Skeletal muscle satellite cell (primary cell): ENCODE results near the gene HHAT.
"Not testable (repeated sequence)": the region's sequence is repeated elsewhere in the genome, so short reads cannot be mapped to it uniquely, and the experiment has no call there.

ENCODE experiments used
- H3K27me3 ChIP-seq: 2 replicates; pipeline ENCODE4 v1.7.0; 2013; ENCODE audit warnings: low read length; ENCODE audit not compliant: control insufficient read depth, insufficient read depth
- H3K36me3 ChIP-seq: 2 replicates; pipeline ENCODE4 v1.7.0; 2013; ENCODE audit warnings: mild to moderate bottlenecking, control low read depth, low read length; ENCODE audit not compliant: insufficient read depth
- H3K4me1 ChIP-seq: 2 replicates; pipeline ENCODE4 v1.7.0; 2013; ENCODE audit warnings: low read length; ENCODE audit not compliant: control insufficient read depth, insufficient read depth
- H3K4me2 ChIP-seq: 2 replicates; pipeline ENCODE4 v1.7.0; 2013; ENCODE audit warnings: mild to moderate bottlenecking, low read length
- H3K4me3 ChIP-seq: 2 replicates; pipeline ENCODE4 v1.7.0; 2013; ENCODE audit warnings: low read length
- H3K9ac ChIP-seq: 2 replicates; pipeline ENCODE4 v1.7.0; 2013; ENCODE audit warnings: mild to moderate bottlenecking, low read depth, low read length, moderate library complexity
- H3K9me3 ChIP-seq: replicated peaks from 2 replicates; pipeline ENCODE4 v1.7.0; 2013; ENCODE audit warnings: mild to moderate bottlenecking, control low read depth, low read length

The HHAT gene

GRCh38 chr1:210400043-210400840 lies 71.5 kb downstream of the HHAT start:
- H3K9ac ChIP-seq = no peak overlapping the region
- peaks cover 16% of the 10 kb centered on the region for H3K4me1 ChIP-seq
- no peaks in the 10 kb centered on the region for H3K36me3 ChIP-seq
- H3K4me2 ChIP-seq = no peak overlapping the region
- H3K4me3 ChIP-seq = no peak overlapping the region
- H3K27me3 ChIP-seq = no peaks in the 10 kb centered on the region
- no peaks in the 10 kb centered on the region for H3K9me3 ChIP-seq

DNA sequence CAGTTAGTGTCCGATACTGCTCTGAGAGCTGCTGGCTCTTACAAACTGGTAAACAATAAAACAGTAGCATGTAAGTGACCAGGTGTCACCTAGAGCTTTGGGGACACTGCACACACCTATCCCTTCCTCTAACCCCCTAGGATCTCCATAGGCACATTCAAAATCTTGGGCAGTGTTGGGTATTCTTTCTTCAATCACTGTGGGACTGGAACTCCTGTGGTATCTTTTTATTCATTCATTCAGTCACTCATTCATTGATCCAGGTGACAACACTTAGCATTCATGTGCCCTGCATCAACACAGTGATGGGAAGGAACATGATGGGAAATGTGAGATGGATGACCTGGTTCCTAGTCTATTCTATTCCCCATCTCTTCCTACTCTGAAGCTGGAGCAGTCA lies 73.9 kb downstream of the HHAT start:
- no peak overlapping the region for H3K9ac ChIP-seq
- H3K4me3 ChIP-seq = no peak overlapping the region
- no peaks in the 10 kb centered on the region for H3K36me3 ChIP-seq
- H3K27me3 ChIP-seq = no peaks in the 10 kb centered on the region
- H3K9me3 ChIP-seq = no peaks in the 10 kb centered on the region
- peaks cover 5% of the 10 kb centered on the region for H3K4me1 ChIP-seq
- no peak overlapping the region for H3K4me2 ChIP-seq

- Histone ChIP-seq H3K4me2 (no peak overlapping the region), H3K9ac (no peak overlapping the region), H3K4me1 (peaks cover 3% of the 10 kb centered on the region), H3K27me3 (no peaks in the 10 kb centered on the region), H3K9me3 (no peaks in the 10 kb centered on the region), H3K4me3 (no peak overlapping the region), H3K36me3 (no peaks in the 10 kb centered on the region)
These were observed 76.6 kb downstream of the HHAT start for GRCh38 chr1:210405316-210405715.

DNA sequence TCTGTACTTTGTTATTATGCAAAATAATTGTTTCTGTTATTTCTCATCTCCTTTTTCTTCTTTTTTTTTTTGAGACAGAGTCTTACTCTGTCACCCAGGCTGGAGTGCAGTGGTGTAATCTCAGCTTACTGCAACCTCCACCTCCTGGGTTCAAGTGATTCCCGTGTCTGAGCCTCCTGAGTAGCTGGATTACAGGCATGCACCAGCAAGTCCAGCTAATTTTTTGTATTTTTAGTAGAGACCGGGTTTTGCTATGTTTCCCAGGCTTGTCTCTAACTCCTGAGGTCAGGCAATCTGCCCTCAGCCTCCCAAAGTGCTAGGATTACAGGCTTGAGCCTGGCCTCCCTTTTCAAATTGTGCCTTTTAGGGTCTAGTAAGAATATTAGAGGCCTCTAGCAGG lies 77.6 kb downstream of the HHAT start:
- H3K27me3 ChIP-seq, H3K9ac ChIP-seq, H3K4me1 ChIP-seq, H3K4me2 ChIP-seq, H3K36me3 ChIP-seq, H3K4me3 ChIP-seq, H3K9me3 ChIP-seq: not testable (repeated sequence)

DNA sequence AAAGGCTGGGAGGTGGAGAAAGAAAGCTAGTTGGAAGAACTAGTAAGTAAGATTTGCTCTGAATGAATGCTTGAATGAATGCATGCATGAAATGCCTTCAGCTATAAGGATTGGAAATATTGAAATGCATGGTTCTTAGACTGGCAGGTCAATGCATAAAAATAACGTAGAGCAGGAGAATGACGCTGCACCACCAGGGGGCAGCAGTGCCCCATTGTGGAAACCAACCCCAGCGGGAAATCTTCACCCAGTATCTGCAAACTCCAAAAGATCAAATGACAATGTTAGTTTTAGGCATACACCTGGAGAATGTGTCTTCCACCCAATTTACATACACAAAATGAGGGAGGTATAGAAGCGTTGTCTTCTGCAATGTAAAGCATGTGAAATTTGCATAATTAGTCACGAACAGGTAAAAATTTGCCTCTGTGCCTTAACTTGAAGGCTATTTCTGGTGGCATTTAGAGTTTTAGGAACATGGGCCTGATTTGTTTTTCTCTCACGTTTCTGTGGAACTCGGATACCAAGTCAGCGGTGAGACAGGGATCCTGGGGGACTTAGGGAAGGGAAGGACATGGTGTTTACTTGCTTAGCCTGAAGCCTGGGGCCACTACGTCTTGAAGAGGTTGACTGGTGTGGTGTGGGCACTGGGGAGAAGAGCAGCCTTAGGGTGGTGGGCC lies 78.6 kb downstream of the HHAT start:
- no peak overlapping the region for H3K4me2 ChIP-seq
- peaks cover 3% of the 10 kb centered on the region for H3K4me1 ChIP-seq
- H3K36me3 ChIP-seq = no peaks in the 10 kb centered on the region

DNA sequence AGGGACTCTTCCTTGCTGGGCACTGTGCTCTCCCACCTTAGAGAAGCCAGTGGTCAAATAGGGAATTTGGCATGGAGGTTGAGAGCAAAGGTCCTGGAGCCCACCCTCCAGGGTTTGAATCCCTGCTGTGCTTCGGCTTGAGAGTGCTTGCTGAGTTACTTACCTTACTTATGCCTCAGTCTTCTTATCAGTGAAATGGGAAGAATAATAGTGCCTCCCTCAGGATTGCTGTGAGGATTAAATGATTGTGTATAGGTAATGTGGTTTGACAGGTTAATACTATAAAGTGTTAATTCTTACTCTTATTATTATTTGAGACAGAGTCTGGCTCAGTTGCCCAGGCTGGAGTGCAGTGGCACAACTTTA lies 79.2 kb downstream of the HHAT start:
- Histone ChIP-seq H3K4me1 (peaks cover 3% of the 10 kb centered on the region), H3K4me3 (no peak overlapping the region), H3K9ac (no peak overlapping the region), H3K9me3 (no peaks in the 10 kb centered on the region), H3K4me2 (no peak overlapping the region), H3K36me3 (no peaks in the 10 kb centered on the region), H3K27me3 (no peaks in the 10 kb centered on the region)

More for the DNA sequence above, 78.6 kb downstream of the HHAT start:
- Histone ChIP-seq H3K9ac (no peak overlapping the region), H3K4me3 (no peak overlapping the region), H3K9me3 (no peaks in the 10 kb centered on the region), H3K27me3 (no peaks in the 10 kb centered on the region)

DNA sequence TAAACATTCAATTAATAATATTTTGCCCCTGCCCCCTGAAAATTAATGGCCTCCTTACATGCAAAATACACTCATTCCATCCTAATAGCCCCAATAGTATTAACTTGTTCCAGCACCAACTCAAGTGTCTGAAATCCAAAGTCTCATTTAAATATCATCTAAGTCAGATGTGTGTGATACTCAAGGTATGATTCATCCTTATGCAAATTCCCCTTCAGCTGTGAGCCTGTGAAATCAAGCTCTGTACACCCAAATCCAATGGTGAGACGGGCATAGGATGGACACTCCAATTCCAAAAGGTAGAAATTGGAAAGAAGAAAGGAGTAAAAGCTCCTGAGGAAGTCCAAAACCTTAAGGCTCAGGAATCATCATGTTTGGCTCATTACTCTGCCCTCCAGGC lies 83.5 kb downstream of the HHAT start:
- H3K4me3 ChIP-seq = no peak overlapping the region
- no peaks in the 10 kb centered on the region for H3K9me3 ChIP-seq
- no peaks in the 10 kb centered on the region for H3K27me3 ChIP-seq
- H3K36me3 ChIP-seq = no peaks in the 10 kb centered on the region
- no peak overlapping the region for H3K4me2 ChIP-seq
- no peak overlapping the region for H3K9ac ChIP-seq
- peaks cover 8% of the 10 kb centered on the region for H3K4me1 ChIP-seq

GRCh38 chr1:210413951-210414350 lies 85.2 kb downstream of the HHAT start:
- H3K27me3 ChIP-seq = no peaks in the 10 kb centered on the region
- no peak overlapping the region for H3K4me3 ChIP-seq
- H3K9me3 ChIP-seq = no peaks in the 10 kb centered on the region
- peaks cover 4% of the 10 kb centered on the region for H3K4me1 ChIP-seq
- H3K4me2 ChIP-seq = no peak overlapping the region
- no peaks in the 10 kb centered on the region for H3K36me3 ChIP-seq
- H3K9ac ChIP-seq = no peak overlapping the region

- H3K4me3 ChIP-seq = no peak overlapping the region
- no peak overlapping the region for H3K4me2 ChIP-seq
These were observed 87.2 kb downstream of the HHAT start for GRCh38 chr1:210415846-210416448.

GRCh38 chr1:210416681-210417080 lies 88.0 kb downstream of the HHAT start:
- Histone ChIP-seq H3K27me3 (no peaks in the 10 kb centered on the region), H3K4me3 (no peak overlapping the region), H3K4me2 (no peak overlapping the region), H3K9ac (peak overlapping the region; percentile 39), H3K4me1 (peaks cover 4% of the 10 kb centered on the region), H3K36me3 (no peaks in the 10 kb centered on the region), H3K9me3 (no peaks in the 10 kb centered on the region)

More at GRCh38 chr1:210415846-210416448, 87.2 kb downstream of the HHAT start:
- Histone ChIP-seq H3K4me1 (peaks cover 4% of the 10 kb centered on the region), H3K9ac (no peak overlapping the region), H3K27me3 (no peaks in the 10 kb centered on the region), H3K36me3 (no peaks in the 10 kb centered on the region), H3K9me3 (no peaks in the 10 kb centered on the region)

DNA sequence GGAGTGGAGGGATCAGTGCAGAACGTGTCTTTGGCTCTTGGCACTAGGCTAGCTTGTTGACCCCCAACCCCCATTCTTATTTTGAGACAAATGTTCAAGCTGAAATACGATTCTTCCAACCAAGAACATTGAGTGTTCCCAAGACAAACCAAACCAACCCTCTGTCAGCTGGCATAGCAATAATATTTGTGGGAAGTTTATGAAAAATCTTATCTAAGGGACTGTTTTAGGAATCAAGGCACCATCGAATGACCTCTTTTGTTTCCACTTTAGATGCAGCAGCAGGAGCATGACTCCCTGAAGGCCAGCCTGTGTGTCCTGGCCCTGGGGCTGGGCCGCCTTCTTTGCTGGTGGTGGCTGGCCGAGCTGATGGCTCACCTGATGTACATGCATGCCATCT lies 89.2 kb downstream of the HHAT start:
- Histone ChIP-seq H3K36me3 (no peaks in the 10 kb centered on the region), H3K4me3 (no peak overlapping the region), H3K9ac (no peak overlapping the region), H3K4me2 (no peak overlapping the region), H3K27me3 (no peaks in the 10 kb centered on the region), H3K9me3 (no peaks in the 10 kb centered on the region), H3K4me1 (peaks cover 4% of the 10 kb centered on the region)
